Measurements from ENCODE around the gene REXO5.

The REXO5 gene

DNA sequence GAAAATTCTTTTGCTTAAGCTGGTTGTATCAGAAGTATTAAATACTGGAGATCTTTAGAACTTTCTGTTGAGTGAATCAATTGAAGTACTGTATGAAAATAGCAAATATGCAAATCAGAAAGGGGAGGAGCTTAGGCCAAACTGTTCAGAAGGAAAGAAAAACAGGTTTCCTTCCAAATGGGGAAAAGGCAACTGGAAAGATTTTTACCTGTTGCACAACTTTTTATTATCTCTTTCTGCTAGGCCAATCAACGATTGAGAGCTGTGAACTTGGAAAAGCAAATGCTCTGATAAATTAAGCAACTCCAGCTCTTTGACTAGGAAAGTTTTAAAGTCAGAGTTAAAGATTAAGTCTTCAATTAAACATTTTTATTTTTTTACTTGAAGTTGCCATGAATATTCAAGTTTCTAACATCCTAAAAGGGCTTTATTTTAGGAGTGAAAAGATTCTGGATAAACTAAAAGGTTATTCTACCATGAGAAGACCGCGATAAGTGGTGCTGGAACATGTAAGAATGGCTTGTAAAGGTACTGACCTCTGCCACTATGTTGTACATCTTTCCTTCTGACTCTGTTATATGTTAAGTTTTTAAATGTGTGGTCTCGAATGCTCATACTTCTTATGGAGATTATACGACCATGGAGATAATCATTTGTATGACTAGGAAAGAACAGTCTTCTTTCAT is 77.4 kb downstream of the REXO5 start:
- POLR2A ChIA-PET, result no interaction called here
- no peaks in the 10 kb centered on the region for H3K36me3 ChIP-seq (ENCODE audit: control insufficient read depth in 2 of 2, insufficient read depth in 1 of 2, low read length in 2 of 2)
- no peak overlapping the region for H3K27ac ChIP-seq (ENCODE audit: extremely low read depth, low read depth, low read length)
- no peaks in the 10 kb centered on the region for H3K9me3 ChIP-seq (ENCODE audit: control insufficient read depth, insufficient read depth, low read depth, low read length)
- TF ChIP-seq ZNF121 (tag by site-specific recombination; IDR thresholded peaks at IDR 0.05), result no peak
- TF ChIP-seq ZSCAN23 (tag by site-specific recombination; IDR thresholded peaks at IDR 0.05), result no peak
- no peak for TF ChIP-seq ZNF777 (tag by site-specific recombination; IDR thresholded peaks at IDR 0.05; ENCODE audit: borderline replicate concordance)
- TF ChIP-seq ZEB2 (tag by site-specific recombination; IDR thresholded peaks at IDR 0.05), result no peak
- 0 out of 2 replicates have a peak, but pooled peaks have one; percentile 28 for TF ChIP-seq SCRT2 (tag by site-specific recombination; IDR thresholded peaks at IDR 0.05)
- TF ChIP-seq SP7 (tag by site-specific recombination; IDR thresholded peaks at IDR 0.05), result no peak
- TF ChIP-seq HOXA7 (CRISPR knock-in tag; IDR thresholded peaks at IDR 0.05; ENCODE audit: borderline replicate concordance), result no peak
- TF ChIP-seq ZNF354C (tag by site-specific recombination; IDR thresholded peaks at IDR 0.05; ENCODE audit: borderline replicate concordance, low read depth), result no peak
- no peak for TF ChIP-seq ZBTB20 (tag by site-specific recombination; IDR thresholded peaks at IDR 0.05)
- no peak for TF ChIP-seq ZNF433 (tag by site-specific recombination; IDR thresholded peaks at IDR 0.05; ENCODE audit: low read depth)
- TF ChIP-seq FEZF1 (tag by site-specific recombination; IDR thresholded peaks at IDR 0.05), result peak; percentile 49; the same call in 1 of the 2 replicates
- no peak for TF ChIP-seq ZNF391 (tag by site-specific recombination; IDR thresholded peaks at IDR 0.05; ENCODE audit: borderline replicate concordance, low read depth)
- TF ChIP-seq ZNF248 (tag by site-specific recombination; IDR thresholded peaks at IDR 0.05), result no peak
- TF ChIP-seq, protein P1, sequence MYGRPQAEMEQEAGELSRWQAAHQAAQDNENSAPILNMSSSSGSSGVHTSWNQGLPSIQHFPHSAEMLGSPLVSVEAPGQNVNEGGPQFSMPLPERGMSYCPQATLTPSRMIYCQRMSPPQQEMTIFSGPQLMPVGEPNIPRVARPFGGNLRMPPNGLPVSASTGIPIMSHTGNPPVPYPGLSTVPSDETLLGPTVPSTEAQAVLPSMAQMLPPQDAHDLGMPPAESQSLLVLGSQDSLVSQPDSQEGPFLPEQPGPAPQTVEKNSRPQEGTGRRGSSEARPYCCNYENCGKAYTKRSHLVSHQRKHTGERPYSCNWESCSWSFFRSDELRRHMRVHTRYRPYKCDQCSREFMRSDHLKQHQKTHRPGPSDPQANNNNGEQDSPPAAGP (tag by site-specific recombination; IDR thresholded peaks at IDR 0.05), result no peak
- TF ChIP-seq, protein P2, sequence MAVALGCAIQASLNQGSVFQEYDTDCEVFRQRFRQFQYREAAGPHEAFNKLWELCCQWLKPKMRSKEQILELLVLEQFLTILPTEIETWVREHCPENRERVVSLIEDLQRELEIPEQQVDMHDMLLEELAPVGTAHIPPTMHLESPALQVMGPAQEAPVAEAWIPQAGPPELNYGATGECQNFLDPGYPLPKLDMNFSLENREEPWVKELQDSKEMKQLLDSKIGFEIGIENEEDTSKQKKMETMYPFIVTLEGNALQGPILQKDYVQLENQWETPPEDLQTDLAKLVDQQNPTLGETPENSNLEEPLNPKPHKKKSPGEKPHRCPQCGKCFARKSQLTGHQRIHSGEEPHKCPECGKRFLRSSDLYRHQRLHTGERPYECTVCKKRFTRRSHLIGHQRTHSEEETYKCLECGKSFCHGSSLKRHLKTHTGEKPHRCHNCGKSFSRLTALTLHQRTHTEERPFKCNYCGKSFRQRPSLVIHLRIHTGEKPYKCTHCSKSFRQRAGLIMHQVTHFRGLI (tag by site-specific recombination; IDR thresholded peaks at IDR 0.05), result no peak
- no peak for TF ChIP-seq ZNF274 (IDR thresholded peaks at IDR 0.05; ENCODE audit: low read length)
- no peak for TF ChIP-seq ZNF274 (tag by site-specific recombination; IDR thresholded peaks at IDR 0.05; ENCODE audit: borderline replicate concordance)
- TF ChIP-seq ZNF843 (tag by site-specific recombination; IDR thresholded peaks at IDR 0.05), result no peak
- CTCF ChIA-PET, result interaction anchor here (1.0 kb wide), 1 partner anchor 214 kb away, joined by 3 read pairs; no protein-coding TSS in a partner anchor
- H3K4me1 ChIP-seq (ENCODE audit: control insufficient read depth, insufficient read depth, low read length), result peaks cover 3% of the 10 kb centered on the region; the same call in 1 of the 2 replicates
- no peak overlapping the region for H3K4me3 ChIP-seq (ENCODE audit: low read depth, low read length)

DNA sequence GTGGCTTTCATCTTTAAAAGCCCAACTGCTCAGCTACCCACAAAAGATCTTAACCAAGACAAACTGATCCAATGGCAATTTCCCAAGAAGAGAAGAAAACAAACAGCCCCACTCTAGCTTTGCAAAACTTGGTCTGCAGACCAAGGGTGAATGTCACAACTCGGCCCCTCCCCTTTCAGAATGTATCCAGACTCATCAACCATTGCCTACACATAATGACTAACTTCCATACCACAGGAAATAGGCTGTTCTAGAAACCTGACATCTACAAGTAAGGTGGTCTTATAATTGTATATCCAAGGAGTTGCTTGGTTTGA is 77.9 kb downstream of the REXO5 start:
- Histone ChIP-seq H3K4me1 (ENCODE audit: control insufficient read depth, insufficient read depth, low read length) (no peaks in the 10 kb centered on the region), H3K9me3 (ENCODE audit: control insufficient read depth, insufficient read depth, low read depth, low read length) (no peaks in the 10 kb centered on the region), H3K36me3 (ENCODE audit: control insufficient read depth in 2 of 2, insufficient read depth in 1 of 2, low read length in 2 of 2) (no peaks in the 10 kb centered on the region), H3K27ac (ENCODE audit: extremely low read depth, low read depth, low read length) (no peak overlapping the region), H3K4me3 (ENCODE audit: low read depth, low read length) (no peak overlapping the region)
- CTCF ChIA-PET, result no interaction called here
- POLR2A ChIA-PET, result no interaction called here
- TF ChIP-seq, protein P2 (tag by site-specific recombination; IDR thresholded peaks at IDR 0.05), result peak; percentile 56; the same call in 1 of the 2 replicates
- TF ChIP-seq ZNF202 (tag by site-specific recombination; IDR thresholded peaks at IDR 0.05; ENCODE audit: borderline replicate concordance) (no peak), ZNF600 (tag by site-specific recombination; IDR thresholded peaks at IDR 0.05) (no peak), ZNF211 (tag by site-specific recombination; IDR thresholded peaks at IDR 0.05; ENCODE audit: low read depth) (no peak), HOXD13 (CRISPR knock-in tag; IDR thresholded peaks at IDR 0.05; ENCODE audit: borderline replicate concordance) (no peak), ZXDB (tag by site-specific recombination; IDR thresholded peaks at IDR 0.05) (no peak), ZBTB21 (tag by site-specific recombination; IDR thresholded peaks at IDR 0.05) (no peak)
- TF ChIP-seq, protein P3, sequence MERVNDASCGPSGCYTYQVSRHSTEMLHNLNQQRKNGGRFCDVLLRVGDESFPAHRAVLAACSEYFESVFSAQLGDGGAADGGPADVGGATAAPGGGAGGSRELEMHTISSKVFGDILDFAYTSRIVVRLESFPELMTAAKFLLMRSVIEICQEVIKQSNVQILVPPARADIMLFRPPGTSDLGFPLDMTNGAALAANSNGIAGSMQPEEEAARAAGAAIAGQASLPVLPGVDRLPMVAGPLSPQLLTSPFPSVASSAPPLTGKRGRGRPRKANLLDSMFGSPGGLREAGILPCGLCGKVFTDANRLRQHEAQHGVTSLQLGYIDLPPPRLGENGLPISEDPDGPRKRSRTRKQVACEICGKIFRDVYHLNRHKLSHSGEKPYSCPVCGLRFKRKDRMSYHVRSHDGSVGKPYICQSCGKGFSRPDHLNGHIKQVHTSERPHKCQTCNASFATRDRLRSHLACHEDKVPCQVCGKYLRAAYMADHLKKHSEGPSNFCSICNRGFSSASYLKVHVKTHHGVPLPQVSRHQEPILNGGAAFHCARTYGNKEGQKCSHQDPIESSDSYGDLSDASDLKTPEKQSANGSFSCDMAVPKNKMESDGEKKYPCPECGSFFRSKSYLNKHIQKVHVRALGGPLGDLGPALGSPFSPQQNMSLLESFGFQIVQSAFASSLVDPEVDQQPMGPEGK (tag by site-specific recombination; IDR thresholded peaks at IDR 0.05), result no peak
